Measurements from ENCODE around the gene HECW1. TPM values are rescaled to one million over a fixed set of nuclear protein-coding genes. Genes with fewer than 3 reads are reported as not detected.
A peak's percentile ranks its signal among the peaks of the same experiment; 100 is the strongest.

The HECW1 gene
- total RNA-seq, 1 experiment from 2014 or later, result not detected

GRCh38 chr7:43276547-43276946 is 164.1 kb downstream of the HECW1 start:
- DNase-seq (ENCODE audit: low read depth, low spot score), result no peak
- in situ Hi-C loops (cut with HindIII; ENCODE audit: low pct_unique_long_range_greater_than_20kb, low sequenced_read_pairs), result no loop called here

GRCh38 chr7:43278088-43278644 is 165.7 kb downstream of the HECW1 start:
- in situ Hi-C loops (cut with HindIII; ENCODE audit: low pct_unique_long_range_greater_than_20kb, low sequenced_read_pairs), result no loop called here
- DNase-seq (ENCODE audit: low read depth, low spot score), result no peak

- no peak for DNase-seq (ENCODE audit: low read depth, low spot score)
- in situ Hi-C loops (cut with HindIII; ENCODE audit: low pct_unique_long_range_greater_than_20kb, low sequenced_read_pairs), result no loop called here
Observed at GRCh38 chr7:43281268-43281667, 168.8 kb downstream of the HECW1 start.

GRCh38 chr7:43283706-43284105 is 171.3 kb downstream of the HECW1 start:
- in situ Hi-C loops (cut with HindIII; ENCODE audit: low pct_unique_long_range_greater_than_20kb, low sequenced_read_pairs), result no loop called here
- DNase-seq (ENCODE audit: low read depth, low spot score), result no peak

GRCh38 chr7:43289826-43290225 is 177.4 kb downstream of the HECW1 start:
- in situ Hi-C loops (cut with HindIII; ENCODE audit: low pct_unique_long_range_greater_than_20kb, low sequenced_read_pairs), result no loop called here
- no peak for DNase-seq (ENCODE audit: low read depth, low spot score)

GRCh38 chr7:43290978-43291377 is 178.5 kb downstream of the HECW1 start:
- in situ Hi-C loops (cut with HindIII; ENCODE audit: low pct_unique_long_range_greater_than_20kb, low sequenced_read_pairs), result no loop called here
- no peak for DNase-seq (ENCODE audit: low read depth, low spot score)

GRCh38 chr7:43291789-43292188 is 179.3 kb downstream of the HECW1 start:
- DNase-seq (ENCODE audit: low read depth, low spot score), result no peak
- in situ Hi-C loops (cut with HindIII; ENCODE audit: low pct_unique_long_range_greater_than_20kb, low sequenced_read_pairs), result no loop called here

GRCh38 chr7:43292384-43292783 is 179.9 kb downstream of the HECW1 start:
- DNase-seq (ENCODE audit: low read depth, low spot score), result no peak
- in situ Hi-C loops (cut with HindIII; ENCODE audit: low pct_unique_long_range_greater_than_20kb, low sequenced_read_pairs), result no loop called here

GRCh38 chr7:43294080-43294630 is 181.7 kb downstream of the HECW1 start:
- in situ Hi-C loops (cut with HindIII; ENCODE audit: low pct_unique_long_range_greater_than_20kb, low sequenced_read_pairs), result no loop called here
- no peak for DNase-seq (ENCODE audit: low read depth, low spot score)

GRCh38 chr7:43295429-43295828 is 183.0 kb downstream of the HECW1 start:
- in situ Hi-C loops (cut with HindIII; ENCODE audit: low pct_unique_long_range_greater_than_20kb, low sequenced_read_pairs), result no loop called here
- DNase-seq (ENCODE audit: low read depth, low spot score), result no peak

- no peak for DNase-seq (ENCODE audit: low read depth, low spot score)
- in situ Hi-C loops (cut with HindIII; ENCODE audit: low pct_unique_long_range_greater_than_20kb, low sequenced_read_pairs), result no loop called here
Observed at GRCh38 chr7:43296306-43296705, 183.9 kb downstream of the HECW1 start.

- in situ Hi-C loops (cut with HindIII; ENCODE audit: low pct_unique_long_range_greater_than_20kb, low sequenced_read_pairs), result no loop called here
Observed at GRCh38 chr7:43298617-43299016, 186.2 kb downstream of the HECW1 start.

GRCh38 chr7:43300121-43300520 is 187.7 kb downstream of the HECW1 start:
- no peak for DNase-seq (ENCODE audit: low read depth, low spot score)
- in situ Hi-C loops (cut with HindIII; ENCODE audit: low pct_unique_long_range_greater_than_20kb, low sequenced_read_pairs), result no loop called here

More at GRCh38 chr7:43298617-43299016, 186.2 kb downstream of the HECW1 start:
- DNase-seq (ENCODE audit: low read depth, low spot score), result no peak

- in situ Hi-C loops (cut with HindIII; ENCODE audit: low pct_unique_long_range_greater_than_20kb, low sequenced_read_pairs), result no loop called here
- no peak for DNase-seq (ENCODE audit: low read depth, low spot score)
Observed at GRCh38 chr7:43302211-43302711, 189.8 kb downstream of the HECW1 start.

- no peak for DNase-seq (ENCODE audit: low read depth, low spot score)
- in situ Hi-C loops (cut with HindIII; ENCODE audit: low pct_unique_long_range_greater_than_20kb, low sequenced_read_pairs), result no loop called here
Observed at GRCh38 chr7:43302773-43303460, 190.5 kb downstream of the HECW1 start.

- no peak for DNase-seq (ENCODE audit: low read depth, low spot score)
- in situ Hi-C loops (cut with HindIII; ENCODE audit: low pct_unique_long_range_greater_than_20kb, low sequenced_read_pairs), result no loop called here
Observed at GRCh38 chr7:43303740-43304241, 191.3 kb downstream of the HECW1 start.

GRCh38 chr7:43306404-43306803 is 194.0 kb downstream of the HECW1 start:
- in situ Hi-C loops (cut with HindIII; ENCODE audit: low pct_unique_long_range_greater_than_20kb, low sequenced_read_pairs), result no loop called here
- no peak for DNase-seq (ENCODE audit: low read depth, low spot score)

GRCh38 chr7:43307522-43307921 is 195.1 kb downstream of the HECW1 start:
- in situ Hi-C loops (cut with HindIII; ENCODE audit: low pct_unique_long_range_greater_than_20kb, low sequenced_read_pairs), result no loop called here
- peak; percentile 50 for DNase-seq (ENCODE audit: low read depth, low spot score)

All from SK-MEL-5 (cell line).